GM19372 (cell line): Measurements from ENCODE around the gene UNK.

Source experiments
- ATAC-seq: cut with Tn5 transposase; IDR thresholded peaks from one replicate; pipeline ENCODE4 v1.9.1; 2021; ENCODE audit warnings: mild to moderate bottlenecking, low read depth, moderate library complexity; ENCODE audit not compliant: unreplicated experiment

The UNK gene, protein sequence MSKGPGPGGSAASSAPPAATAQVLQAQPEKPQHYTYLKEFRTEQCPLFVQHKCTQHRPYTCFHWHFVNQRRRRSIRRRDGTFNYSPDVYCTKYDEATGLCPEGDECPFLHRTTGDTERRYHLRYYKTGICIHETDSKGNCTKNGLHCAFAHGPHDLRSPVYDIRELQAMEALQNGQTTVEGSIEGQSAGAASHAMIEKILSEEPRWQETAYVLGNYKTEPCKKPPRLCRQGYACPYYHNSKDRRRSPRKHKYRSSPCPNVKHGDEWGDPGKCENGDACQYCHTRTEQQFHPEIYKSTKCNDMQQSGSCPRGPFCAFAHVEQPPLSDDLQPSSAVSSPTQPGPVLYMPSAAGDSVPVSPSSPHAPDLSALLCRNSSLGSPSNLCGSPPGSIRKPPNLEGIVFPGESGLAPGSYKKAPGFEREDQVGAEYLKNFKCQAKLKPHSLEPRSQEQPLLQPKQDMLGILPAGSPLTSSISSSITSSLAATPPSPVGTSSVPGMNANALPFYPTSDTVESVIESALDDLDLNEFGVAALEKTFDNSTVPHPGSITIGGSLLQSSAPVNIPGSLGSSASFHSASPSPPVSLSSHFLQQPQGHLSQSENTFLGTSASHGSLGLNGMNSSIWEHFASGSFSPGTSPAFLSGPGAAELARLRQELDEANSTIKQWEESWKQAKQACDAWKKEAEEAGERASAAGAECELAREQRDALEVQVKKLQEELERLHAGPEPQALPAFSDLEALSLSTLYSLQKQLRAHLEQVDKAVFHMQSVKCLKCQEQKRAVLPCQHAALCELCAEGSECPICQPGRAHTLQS

DNA sequence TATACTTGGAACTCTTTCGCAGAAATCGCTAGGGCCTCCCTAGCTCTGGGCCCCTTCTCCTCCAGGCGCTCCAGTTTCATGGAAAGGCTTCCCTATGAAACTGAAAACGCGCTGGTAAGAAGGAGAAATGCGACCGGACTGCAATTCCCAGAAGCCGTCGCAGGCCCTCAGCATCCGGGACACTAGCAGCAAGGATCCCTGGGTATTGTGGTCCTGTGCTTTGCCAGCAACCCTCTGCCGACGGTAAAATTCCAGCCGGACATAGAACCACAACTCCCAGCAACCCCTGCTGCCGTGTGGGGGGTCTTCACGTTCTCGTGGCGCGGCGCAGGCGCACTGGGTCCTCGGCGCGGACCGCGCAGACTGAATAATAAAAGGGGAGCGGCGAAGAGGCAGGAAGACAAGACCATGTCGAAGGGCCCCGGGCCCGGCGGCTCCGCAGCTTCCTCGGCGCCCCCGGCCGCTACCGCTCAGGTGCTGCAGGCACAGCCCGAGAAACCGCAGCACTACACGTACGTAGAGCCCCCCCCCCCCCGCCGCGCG lies at the start of gene UNK:
Gene UNK (plus strand): TSS at position 334 of the 543 bp plus-strand sequence. CDS start 75 bp downstream, at position 409.
- peak; percentile 57 for ATAC-seq

DNA sequence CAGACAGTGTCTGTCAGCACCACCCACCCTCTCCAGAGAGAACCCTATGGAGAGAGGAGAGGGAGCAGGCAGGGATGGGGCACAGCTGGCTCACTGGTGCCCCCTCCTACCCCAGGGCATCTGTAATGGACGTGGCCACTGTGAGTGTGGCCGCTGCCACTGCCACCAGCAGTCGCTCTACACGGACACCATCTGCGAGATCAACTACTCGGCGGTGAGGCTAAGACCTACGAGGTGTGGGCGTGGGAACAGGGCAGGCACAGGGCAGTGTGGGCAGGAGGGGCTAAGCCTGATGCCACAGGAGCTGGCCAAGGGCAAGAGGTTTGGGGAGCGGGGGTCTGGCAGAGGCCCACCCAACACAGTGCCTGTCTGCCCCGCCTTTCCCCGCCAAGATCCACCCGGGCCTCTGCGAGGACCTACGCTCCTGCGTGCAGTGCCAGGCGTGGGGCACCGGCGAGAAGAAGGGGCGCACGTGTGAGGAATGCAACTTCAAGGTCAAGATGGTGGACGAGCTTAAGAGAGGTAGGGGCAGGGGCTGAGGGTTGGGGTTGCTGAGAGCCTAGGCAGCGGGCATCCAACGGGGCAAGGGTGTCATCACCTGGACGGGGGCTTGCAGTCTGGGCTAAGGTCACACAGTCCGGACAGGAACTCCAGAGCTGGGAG lies 48.3 kb upstream of the UNK start:
- ATAC-seq, result no peak

DNA sequence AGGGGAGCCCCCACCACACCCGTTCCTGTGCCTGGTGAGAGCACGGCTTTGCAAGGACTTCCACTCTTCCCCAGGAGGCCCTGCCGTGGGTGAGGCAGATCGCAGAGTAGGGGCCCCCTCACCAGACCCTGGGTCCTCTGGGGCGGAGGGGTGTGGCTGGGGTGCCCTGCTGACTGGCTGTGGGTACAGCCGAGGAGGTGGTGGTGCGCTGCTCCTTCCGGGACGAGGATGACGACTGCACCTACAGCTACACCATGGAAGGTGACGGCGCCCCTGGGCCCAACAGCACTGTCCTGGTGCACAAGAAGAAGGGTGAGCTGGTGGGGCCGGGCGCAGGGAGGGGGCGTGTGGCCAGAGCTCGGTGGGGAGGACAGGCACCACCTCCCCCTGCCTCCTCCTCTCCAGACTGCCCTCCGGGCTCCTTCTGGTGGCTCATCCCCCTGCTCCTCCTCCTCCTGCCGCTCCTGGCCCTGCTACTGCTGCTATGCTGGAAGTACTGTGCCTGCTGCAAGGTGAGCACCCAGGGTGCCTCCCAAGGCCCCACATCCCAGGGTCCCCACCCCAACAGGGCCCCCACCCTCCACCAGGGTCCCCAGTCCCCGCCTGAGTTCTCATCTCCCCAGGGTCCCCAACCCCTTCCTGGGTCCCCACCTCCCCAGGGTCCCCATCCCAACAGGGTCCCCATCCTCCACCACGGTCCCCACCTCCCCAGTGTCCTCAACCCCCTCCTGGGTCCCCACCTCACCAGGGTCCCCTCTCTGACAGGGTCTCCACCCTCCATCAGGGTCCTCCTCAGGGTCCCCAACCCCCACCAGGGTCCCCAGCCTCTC lies 47.3 kb upstream of the UNK start:
- no peak for ATAC-seq

- no peak for ATAC-seq
These were observed 46.3 kb upstream of the UNK start for GRCh38 chr17:75738218-75738802.

- ATAC-seq, result no peak
These were observed 45.4 kb upstream of the UNK start for GRCh38 chr17:75739174-75739573.

GRCh38 chr17:75739801-75740200 lies 44.8 kb upstream of the UNK start:
- ATAC-seq, result no peak

GRCh38 chr17:75740215-75740614 lies 44.4 kb upstream of the UNK start:
- no peak for ATAC-seq

GRCh38 chr17:75740631-75741077 lies 44.0 kb upstream of the UNK start:
- no peak for ATAC-seq

- ATAC-seq, result no peak
These were observed 42.3 kb upstream of the UNK start for GRCh38 chr17:75742337-75742736.

DNA sequence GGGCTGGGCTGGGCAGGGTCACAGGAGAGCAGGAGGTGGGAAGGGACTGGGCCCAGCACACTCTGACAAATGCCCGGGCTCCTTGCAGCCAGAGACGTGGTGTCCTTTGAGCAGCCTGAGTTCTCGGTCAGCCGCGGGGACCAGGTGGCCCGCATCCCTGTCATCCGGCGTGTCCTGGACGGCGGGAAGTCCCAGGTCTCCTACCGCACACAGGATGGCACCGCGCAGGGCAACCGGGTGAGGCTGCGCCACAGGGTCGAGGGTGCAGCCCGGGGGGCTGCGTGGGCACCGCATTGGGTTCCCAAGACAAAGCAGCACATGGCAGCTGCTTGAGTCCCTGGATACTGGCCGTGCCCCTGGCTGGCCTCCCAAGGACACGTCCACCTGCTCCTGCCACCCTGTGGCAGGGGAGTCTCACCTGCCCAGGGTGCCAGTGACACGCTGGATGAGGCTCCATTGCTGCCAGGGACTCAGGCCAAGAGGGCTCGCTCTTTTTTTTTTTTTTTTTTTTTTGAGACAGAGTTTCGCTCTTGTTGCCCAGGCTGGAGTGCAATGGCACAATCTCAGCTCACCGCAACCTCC lies 40.9 kb upstream of the UNK start:
- ATAC-seq, result no peak

- no peak for ATAC-seq
These were observed 35.9 kb upstream of the UNK start for GRCh38 chr17:75748706-75749105.

DNA sequence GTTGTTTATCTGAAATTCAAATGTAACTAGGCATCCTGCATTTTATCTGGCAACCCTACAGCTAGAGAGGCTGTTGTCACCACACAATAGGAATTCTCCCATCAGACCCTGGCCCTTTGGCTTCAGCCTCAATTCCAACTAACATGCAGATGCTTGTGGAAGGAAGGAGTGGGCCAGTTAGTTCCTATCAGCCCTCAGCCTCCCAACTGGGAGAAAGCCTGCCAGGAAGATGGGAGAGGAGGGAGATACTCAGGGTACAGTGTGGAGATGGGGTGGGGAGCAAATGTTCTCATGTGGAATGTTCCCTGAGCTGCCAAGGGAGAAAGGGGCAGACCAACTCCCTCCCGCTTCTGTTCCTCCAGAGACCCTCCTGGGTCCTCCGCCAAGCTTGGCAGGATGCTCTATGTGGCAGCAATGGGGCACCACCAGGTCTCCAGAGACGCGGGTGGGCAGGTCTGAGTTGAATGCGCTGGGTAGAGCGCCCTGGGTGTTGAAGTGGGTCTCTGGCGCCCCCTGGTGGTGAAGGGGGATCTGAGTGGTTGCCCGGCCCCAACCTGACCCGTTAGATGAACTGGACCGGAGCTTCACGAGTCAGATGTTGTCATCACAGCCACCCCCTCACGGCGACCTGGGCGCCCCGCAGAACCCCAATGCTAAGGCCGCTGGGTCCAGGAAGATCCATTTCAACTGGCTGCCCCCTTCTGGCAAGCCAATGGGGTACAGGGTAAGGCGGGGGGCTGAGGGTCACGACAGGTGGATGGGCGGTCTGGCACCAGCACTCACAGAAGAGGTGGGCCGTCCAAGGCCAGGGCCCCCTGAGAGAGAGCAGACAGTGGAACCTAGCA lies 34.8 kb upstream of the UNK start:
- ATAC-seq, result no peak

- ATAC-seq, result no peak
These were observed 33.8 kb upstream of the UNK start for GRCh38 chr17:75750661-75751423.

GRCh38 chr17:75751676-75752404 lies 32.8 kb upstream of the UNK start:
- ATAC-seq, result no peak

DNA sequence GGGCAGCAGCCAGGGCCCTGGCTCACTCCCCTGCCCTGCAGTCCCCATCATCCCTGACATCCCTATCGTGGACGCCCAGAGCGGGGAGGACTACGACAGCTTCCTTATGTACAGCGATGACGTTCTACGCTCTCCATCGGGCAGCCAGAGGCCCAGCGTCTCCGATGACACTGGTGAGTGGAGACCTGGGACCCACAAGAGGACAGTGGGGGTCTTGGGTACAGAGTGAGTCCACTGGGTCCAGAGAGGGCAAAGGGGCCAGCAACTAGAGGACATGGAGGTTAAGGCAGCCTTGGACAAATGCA lies 32.2 kb upstream of the UNK start:
- ATAC-seq, result no peak

GRCh38 chr17:75752802-75753513 lies 31.6 kb upstream of the UNK start:
- no peak for ATAC-seq
